HG02884 (cell line): ENCODE results near the gene RAD54L2.
"Not testable (repeated sequence)": the region's sequence is repeated elsewhere in the genome, so short reads cannot be mapped to it uniquely, and the experiment has no call there.

ENCODE experiments used
- ATAC-seq: cut with Tn5 transposase; IDR thresholded peaks from one replicate; pipeline ENCODE4 v1.9.1; 2021; ENCODE audit warnings: mild to moderate bottlenecking, moderate library complexity; ENCODE audit not compliant: unreplicated experiment

RAD54L2 gene

DNA sequence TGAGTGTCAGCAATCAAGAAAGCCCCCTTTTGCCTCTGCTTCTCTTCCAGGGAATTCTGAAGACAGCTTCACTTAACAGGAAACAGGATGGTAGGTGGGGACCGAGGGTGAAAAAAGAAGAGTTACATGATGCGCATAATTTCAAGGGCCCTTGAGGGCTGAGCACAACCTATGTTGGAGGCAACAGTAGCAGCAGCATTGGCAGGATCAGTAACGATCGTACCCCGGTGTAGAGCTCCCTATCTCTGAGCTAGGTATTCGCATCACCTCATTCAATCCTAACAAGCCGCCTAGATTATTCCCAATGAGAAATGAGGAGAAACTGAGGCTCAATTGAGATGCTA lies 432 bp upstream of the RAD54L2 start:
- ATAC-seq: no peak

DNA sequence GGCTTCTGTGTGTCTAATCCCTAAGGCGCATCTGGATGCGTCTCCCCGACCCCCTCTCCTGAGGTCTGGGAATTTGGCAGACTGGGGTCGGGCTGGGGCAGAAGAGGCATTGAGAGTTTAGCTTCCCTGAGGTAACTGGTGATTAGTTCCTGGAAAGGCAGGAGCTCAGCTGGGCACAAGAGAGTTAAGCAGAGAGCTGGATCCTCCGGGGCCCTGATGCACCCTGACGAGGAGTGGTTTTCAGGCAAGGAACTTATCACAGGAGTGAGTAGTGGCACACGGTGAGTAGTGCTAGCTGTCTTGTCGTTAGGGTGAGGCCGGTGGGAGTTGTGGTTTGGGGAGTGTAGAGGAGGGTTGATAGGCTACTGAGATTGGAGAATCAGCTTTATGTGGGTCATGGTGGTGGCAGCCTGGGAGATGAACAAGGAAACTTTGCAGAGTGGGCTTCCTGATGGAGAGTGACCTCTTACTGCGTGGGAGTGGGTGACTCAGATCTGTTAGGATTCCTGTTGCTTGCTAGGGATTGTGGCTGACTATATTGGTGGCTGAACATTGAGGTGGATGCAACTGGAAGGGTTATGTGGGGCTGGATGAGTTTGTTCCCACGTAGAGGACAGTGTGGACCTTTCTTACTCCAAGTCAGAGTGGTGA lies 897 bp downstream of the RAD54L2 start:
- no peak for ATAC-seq

DNA sequence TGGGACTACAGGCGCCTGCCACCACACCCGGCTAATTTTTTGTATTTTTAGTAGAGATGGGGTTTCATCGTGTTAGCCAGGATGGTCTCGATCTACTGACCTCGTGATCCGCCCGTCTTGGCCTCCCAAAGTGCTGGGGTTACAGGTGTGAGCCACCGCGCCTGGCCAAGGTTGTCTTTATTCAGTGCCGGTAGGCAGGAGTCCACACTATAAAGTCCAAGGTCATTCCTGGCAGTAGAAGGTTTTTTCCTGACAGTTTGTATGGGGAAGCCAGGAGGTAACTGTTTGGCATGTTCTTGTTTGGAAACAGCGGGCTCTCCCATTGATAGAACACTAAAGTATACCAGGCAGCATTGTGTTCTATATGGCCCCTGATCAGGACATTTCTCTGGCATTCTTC lies 4.1 kb downstream of the RAD54L2 start:
- not testable (repeated sequence) for ATAC-seq

- ATAC-seq: no peak
Observed at GRCh38 chr3:51544011-51544775, 5.7 kb downstream of the RAD54L2 start.

GRCh38 chr3:51547274-51547673 lies 8.8 kb downstream of the RAD54L2 start:
- no peak for ATAC-seq

DNA sequence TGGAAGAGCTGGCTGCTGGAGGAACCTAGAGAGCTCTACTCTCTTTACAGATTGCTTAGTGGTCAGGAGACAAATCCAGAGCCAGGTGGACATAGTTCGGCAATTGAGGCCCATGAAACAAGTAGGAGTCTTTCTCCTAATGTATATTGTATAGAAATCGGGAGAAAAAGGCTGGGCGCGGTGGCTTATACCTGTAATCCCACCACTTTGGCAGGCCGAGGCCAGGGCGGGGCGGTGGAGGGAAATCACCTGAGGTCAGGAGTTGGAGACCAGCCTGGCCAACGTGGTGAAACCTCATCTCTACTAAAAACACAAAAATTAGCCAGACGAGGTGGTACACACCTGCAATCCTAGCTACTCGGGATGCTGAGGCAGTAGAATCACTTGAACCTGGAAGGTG lies 10.8 kb downstream of the RAD54L2 start:
- ATAC-seq: no peak

DNA sequence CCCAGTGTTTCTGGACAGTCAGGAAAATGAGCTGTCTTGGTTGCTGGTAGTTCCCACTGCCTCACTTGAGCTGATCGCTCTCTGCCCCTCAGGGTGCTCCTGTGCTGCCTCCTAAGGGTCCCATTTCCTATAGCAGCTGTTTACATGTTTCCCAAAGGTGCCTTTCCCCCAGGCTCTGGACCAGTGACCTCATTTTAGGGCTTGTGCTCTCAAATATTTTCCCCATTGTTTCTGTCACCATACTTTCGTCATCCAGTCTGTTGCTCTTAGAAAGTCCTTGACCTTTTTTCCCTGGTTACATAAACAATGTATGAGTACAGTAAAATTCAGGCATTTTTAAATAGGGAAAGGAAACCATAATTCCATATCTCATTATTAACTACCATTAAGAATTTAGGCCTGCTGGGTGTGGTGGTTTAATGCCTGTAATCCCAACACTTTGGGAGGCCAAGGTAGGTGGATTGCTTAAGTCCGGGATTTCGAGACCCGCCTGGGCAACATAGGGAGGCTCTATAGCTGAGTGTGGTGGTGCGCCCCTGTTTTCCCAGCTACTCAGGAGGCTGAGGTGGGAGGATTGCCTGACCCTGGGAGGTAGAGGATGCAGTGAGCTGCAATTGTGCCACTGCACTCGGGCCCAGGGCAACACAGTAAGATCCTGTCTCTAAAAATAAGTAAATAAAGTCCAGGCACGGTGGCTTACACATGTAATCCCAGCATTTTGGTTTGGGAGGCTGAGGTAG lies 11.7 kb downstream of the RAD54L2 start:
- ATAC-seq: no peak

GRCh38 chr3:51557993-51558392 lies 19.5 kb downstream of the RAD54L2 start:
- no peak for ATAC-seq

GRCh38 chr3:51559411-51559888 lies 20.9 kb downstream of the RAD54L2 start:
- ATAC-seq: no peak

GRCh38 chr3:51559961-51560360 lies 21.4 kb downstream of the RAD54L2 start:
- no peak for ATAC-seq

GRCh38 chr3:51562403-51562802 lies 23.9 kb downstream of the RAD54L2 start:
- ATAC-seq: not testable (repeated sequence)

GRCh38 chr3:51568036-51568435 lies 29.5 kb downstream of the RAD54L2 start:
- no peak for ATAC-seq

- ATAC-seq: no peak
Observed at GRCh38 chr3:51568996-51569395, 30.5 kb downstream of the RAD54L2 start.

DNA sequence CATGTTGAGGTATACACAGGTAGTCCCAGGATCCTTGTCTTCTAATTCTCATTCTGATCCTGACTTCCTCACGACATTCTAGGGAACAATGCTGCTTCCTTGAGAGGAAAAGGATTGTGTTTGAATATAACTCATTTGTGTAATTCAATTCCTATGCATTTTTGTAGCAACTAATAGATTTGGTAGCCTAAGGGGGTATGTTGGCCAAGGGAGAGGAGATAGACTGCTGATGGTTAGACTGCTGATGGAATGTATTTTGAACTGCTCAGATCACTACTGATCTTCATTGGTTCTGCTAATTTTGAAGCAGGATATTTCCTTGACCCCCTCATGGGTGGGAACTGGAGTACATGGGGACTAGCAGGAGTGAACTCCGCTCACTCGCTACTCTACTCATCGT lies 39.7 kb downstream of the RAD54L2 start:
- ATAC-seq: no peak

DNA sequence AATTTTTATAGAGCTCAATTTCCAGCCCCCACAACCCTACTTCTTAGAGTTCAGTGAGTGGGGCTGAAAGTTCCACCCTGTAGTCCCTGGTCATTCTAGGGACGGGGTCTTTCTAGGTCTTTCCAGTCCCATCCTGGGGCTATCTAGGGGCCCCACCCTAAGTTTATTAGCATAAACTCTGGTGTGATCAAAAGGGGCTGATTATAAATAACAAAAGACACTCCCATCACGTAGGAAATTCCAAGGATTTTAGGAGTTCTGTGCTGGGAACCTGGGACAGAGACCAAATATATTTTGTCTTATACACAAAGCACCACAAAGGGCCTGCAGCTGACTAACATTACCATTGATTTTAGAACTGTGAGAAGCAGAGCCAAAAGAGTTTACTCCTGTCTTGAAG lies 41.9 kb downstream of the RAD54L2 start:
- ATAC-seq: no peak

GRCh38 chr3:51581524-51581923 lies 43.0 kb downstream of the RAD54L2 start:
- no peak for ATAC-seq

GRCh38 chr3:51585197-51585596 lies 46.7 kb downstream of the RAD54L2 start:
- ATAC-seq: no peak

DNA sequence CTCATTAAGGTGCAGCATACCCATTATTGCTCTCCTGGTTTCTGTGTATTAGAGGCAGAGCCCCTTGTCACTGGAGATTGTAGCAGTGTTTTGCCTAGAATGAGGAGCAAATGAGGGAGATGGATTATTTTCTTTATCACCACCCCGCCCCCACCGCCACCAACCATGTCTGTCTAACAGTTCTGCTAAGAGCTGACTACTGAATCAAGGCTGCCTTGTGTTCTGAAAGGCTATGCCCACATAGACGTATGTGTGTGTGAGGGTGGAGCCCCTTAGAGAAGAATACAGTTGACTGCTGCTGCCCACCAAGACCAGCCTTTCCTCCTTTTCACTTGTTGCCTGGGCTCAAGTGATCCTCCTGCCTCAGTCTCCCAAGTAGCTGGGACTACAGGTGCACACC lies 47.4 kb downstream of the RAD54L2 start:
- no peak for ATAC-seq
